WI38 (cell line): ENCODE measurements around the gene PPP1R14D.

Experiments
- H3K4me3 ChIP-seq: 2 replicates; pipeline ENCODE4 v1.5.1; 2011; ENCODE audit warnings: low read depth, mild to moderate bottlenecking, control low read depth, low read length
- CTCF ChIP-seq: IDR thresholded peaks from 2 replicates; pipeline ENCODE4 v1.5.1; 2012; ENCODE audit warnings: low read depth, mild to moderate bottlenecking, control low read depth, low read length

Gene PPP1R14D

GRCh38 chr15:40790718-40791117 lies 37.8 kb downstream of the PPP1R14D start:
- no peak overlapping the region for H3K4me3 ChIP-seq
- TF ChIP-seq CTCF: no peak

GRCh38 chr15:40789999-40790398 lies 38.5 kb downstream of the PPP1R14D start:
- no peak for TF ChIP-seq CTCF
- no peak overlapping the region for H3K4me3 ChIP-seq

- H3K4me3 ChIP-seq: no peak overlapping the region
- no peak for TF ChIP-seq CTCF
These were observed 39.4 kb downstream of the PPP1R14D start for GRCh38 chr15:40789119-40789518.

- TF ChIP-seq CTCF: no peak
- no peak overlapping the region for H3K4me3 ChIP-seq
These were observed 40.5 kb downstream of the PPP1R14D start for GRCh38 chr15:40787991-40788390.

- H3K4me3 ChIP-seq: no peak overlapping the region
- no peak for TF ChIP-seq CTCF
These were observed 41.1 kb downstream of the PPP1R14D start for GRCh38 chr15:40787344-40787841.

- H3K4me3 ChIP-seq: no peak overlapping the region
- TF ChIP-seq CTCF: no peak
These were observed 42.7 kb downstream of the PPP1R14D start for GRCh38 chr15:40785814-40786213.

GRCh38 chr15:40785164-40785563 lies 43.3 kb downstream of the PPP1R14D start:
- no peak overlapping the region for H3K4me3 ChIP-seq
- TF ChIP-seq CTCF: no peak
